ENCODE data around the gene TANC1.

The TANC1 gene

DNA sequence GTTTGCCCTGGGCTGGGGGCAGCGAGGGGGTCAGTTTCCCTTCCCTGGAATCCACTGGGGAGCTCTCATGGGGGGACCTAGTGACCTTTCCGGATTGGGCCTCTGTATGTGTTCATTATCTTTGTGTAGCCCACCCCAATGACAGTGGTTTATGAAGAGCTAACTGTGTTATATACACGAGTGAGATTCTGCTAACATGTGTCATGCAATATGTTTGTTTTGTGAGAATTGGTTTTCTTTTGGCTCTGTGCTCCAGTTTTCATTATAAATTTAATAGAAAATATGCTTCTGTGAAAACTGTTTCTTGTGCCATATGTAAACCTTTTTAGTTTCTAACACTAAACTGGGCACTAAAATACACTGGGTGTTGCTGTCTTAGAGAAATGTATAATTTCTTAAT, 207.5 kb downstream of the TANC1 start:
- DNase-seq: no peak

DNA sequence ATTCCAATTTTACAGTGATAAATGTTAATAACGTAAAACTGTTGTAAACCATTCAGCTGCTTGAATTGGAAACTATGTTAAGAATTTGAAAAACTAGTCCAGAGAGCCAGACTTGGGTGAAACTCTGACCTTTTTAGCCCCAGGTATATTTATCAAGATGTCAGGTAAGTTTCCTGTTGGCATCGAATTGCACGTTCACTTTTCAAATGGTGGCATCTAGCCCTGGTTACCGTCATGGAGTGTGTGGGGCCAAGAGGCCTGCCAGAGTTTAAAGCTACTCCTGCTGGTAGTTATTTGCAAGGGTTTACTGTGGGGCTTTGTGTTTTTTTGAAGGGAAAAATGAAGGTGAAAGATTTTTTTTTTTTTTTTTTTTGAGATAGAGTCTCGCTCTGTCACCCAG, 208.1 kb downstream of the TANC1 start:
- no peak for DNase-seq

DNA sequence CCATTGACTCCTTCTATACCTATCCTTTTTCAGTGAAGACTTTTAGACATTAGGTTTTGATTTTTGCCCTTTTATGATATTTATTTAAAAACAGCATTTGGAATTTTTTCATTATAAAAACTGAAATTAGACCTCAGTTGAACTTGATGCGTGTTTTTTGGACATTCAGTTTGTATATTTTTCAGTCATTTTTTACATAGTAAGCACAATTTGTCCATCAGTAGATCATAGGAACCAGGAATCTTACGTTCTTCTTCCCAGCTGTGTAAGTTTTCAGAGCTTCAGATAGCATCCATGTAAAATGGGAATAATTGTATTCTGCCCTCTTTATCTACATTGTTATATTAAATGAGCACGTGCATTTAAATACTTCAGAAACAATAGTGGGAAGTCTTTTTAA, 208.9 kb downstream of the TANC1 start:
- no peak for DNase-seq

DNA sequence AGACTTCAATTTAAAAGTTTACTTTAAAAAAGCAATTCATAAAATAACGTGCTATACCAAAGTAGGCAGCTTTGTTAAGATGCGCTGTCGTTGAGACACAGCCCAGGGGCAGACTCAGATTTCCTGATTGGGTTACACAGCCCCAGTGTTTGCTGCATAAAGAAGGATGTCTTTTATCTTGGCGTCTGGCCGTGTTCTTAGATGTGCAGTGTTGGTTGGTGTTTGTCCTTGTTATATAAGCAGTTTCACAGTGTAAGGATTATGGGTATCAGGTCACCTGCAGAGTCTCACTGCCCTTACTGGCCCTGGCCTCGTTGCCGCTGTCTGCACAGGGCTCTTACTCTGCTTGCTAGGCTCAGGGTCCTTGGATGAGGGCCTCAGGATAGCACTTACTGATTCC, 209.5 kb downstream of the TANC1 start:
- no peak for DNase-seq

DNA sequence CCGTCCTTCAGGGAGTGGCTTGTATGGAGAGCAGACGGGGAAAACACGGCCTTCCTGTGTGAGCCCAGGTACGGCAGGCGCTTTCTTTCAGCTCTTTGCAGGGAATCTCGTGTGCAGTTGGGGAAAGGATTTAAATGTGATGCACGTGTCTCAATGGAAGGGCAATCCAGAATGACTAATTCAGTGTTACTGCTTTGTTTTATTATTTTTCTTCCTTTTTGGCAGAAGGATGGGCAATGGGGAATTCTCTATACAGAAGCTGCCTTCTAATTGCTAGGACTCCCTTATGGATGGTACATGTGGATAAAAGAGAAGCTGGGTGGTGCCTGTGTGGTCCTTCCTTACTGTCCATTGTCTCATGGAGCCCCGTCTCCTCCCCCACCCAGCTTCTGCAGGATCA, 210.7 kb downstream of the TANC1 start:
- DNase-seq: no peak

DNA sequence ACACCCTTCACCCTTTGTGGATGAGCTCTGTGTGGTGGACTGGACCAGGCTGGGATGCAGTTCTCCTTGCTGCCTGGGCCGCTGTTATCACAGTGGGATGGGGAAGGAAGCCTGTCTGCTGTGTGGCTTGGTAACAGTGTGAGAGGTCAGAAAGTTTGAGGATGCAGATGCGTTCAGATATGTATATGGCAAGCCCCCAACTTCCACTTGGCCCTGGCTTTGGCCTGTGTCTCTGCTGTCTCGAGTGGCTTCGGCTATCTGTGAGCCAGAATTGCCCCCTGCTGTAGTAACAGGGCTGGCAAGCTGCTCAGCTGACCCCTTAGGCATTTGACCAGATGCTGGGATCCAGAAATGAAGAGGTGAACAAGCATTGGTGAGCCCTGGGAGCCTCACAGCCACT, 211.3 kb downstream of the TANC1 start:
- DNase-seq: no peak

DNA sequence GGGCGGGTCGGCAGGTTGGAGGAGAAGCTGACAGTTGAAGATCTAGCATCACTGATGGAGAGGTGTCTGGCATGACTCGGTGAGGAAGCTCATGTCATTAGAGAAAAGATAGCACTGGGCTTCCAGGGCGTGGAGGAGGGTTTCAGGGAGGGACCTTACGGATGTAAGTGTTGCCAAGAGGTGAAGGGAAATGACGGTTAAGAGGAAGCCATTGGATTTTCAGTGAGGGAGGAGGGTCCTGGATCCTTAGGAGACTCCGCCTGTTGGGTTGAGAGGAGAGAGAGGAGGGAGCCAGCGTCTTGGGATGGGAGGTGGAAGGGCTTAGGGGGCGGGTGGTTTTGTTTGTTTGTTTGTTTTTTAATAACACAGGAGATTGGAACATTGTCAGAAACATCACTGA, 214.9 kb downstream of the TANC1 start:
- DNase-seq: no peak

DNA sequence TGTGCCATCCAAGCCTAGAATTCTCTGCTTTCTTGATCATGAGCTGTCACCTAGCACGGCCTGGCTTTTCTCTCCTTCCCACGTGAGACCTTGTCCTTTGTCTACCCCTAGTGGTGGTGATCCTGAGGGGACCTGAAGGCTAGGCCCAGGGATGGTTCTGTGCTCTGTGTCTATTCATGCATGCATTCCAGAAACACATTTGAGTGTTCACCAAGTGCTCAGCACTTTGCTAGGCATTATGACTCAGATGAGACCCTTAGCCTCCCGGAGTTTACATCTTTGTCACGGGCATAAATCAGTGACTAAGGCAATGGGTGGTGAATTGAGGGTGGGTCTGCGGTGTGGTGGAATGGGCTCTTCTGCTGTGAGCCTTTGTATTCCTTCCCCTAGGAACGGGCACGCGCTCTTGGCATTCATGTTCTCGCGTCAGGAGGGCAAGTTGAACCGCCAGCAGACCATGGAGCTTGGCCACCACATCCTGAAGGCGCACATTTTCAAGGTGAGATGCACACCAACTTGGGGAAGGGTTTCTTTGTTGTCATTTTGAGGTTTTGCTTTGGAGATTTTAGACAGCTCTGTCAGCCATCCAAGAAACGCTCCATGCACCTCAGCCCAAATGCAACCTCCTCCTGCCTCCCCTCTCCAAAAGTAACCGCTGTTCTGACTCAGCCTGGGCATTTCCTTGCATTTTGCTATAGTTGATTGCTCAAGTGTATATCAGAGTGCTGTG, 217.1 kb downstream of the TANC1 start:
- DNase-seq: no peak

DNA sequence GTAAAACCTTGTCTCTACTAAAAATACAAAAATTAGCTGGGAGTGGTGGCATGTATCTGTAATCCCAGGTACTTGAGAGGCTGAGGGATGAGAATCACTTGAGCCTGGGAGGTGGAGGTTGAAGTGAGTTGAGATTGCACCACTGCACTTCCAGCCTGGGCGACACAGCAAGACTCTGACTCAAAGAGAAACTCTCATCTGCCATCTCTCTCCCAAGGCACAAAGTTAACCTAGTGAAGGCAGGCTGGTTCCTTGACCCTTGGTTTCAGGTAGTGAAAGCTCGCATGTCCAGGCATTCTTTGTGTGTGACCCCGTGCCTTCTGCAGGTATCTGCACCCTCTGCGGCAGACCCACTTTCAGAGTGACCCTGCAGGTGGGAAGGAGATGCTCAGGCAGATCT, 218.0 kb downstream of the TANC1 start:
- no peak for DNase-seq

DNA sequence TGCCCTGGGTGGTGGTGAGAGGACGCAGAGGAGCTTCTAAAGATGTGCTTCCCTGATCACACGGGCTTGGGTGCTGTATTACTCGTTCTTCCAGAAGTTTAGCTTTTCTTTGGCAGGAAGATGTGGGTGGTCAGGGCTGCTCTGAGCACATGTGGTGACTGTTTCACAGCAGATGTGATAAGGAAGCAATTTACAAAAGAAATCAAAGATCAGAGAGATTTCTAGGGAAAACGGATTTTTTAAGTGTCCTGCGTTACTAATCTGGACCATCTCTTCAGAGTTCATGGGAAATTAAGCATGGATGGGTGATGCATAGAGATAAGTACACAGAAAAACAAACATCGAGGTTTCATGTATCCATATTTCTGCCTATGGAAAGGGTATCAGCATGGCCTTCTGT, 218.7 kb downstream of the TANC1 start:
- no peak for DNase-seq

DNA sequence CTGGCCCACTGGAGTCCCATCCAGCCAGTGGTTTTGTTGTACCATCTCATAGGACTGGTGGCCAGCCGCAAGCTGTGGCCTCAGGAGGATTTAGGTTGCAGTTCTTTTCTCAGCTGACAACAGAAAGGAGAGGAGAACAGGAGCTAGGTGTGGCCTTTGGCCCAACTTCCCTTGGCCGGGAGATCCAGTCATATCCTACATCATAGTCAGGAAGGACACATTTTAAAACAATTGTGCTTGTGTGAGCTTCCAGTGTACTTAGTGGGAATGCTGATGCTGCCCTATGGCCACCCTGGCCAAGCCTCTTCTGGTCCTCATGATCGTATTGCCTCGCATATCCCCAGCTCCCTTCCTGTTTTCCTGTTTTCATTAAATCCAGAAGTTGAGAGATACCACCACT, 220.0 kb downstream of the TANC1 start:
- no peak for DNase-seq

DNA sequence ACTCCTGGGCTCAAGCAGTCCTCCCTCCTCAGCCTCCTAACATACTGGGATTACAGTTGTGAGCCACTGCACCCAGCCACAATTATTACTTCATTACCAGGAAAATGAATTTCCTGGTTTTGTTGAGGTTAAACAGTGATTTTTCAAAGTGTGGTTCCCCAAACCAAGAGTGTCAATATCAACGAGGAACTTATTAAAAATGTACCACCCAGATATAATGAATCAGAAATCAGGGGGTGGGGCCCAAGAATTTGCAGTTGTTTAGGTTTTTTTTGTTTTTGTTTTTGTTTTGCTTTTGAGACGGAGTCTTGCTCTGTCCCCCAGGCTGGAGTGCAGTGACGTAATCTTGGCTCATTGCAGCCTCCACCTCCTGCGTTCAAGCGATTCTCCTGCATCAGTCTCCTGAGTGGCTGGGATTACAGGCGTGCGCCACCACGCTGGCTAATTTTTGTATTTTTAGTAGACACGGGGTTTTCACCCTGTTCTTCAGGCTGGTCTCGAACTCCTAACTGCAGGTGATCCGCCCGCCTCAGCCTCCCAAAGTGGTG, 224.0 kb downstream of the TANC1 start:
- no peak for DNase-seq

DNA sequence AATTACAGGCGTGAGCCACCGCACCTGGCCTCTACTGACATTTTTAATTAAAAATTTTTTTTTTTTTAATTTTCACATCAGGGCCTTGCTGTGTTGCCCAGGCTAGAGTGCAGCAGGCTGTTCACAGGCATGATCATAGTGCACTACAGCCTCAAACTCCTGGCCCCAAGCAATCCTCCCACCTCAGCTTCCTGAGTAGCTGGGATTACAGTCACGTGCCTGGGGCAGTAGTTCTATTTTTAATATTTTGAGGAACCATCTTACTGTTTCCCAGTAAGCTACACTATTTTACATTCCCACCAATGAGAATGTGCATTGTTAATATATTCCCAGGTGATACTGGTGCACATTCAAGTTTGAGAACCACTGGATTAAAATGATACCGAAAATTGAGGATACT, 225.4 kb downstream of the TANC1 start:
- no peak for DNase-seq

DNA sequence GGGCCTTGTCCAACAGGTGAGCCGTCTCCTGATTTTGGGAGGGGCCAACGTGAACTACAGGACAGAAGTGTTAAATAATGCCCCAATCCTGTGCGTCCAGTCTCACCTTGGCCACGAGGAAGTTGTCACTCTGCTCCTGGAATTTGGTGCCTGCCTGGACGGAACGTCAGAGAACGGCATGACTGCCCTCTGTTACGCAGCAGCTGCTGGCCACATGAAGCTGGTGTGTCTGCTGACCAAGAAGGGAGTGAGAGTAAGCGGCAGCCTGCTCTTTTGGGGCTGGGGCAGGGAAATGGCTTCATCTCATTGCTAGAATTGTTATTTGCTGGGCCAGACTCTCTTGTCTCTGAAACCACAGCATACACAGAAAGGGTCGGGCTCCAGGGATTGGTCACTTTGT, 225.8 kb downstream of the TANC1 start:
- DNase-seq: no peak

DNA sequence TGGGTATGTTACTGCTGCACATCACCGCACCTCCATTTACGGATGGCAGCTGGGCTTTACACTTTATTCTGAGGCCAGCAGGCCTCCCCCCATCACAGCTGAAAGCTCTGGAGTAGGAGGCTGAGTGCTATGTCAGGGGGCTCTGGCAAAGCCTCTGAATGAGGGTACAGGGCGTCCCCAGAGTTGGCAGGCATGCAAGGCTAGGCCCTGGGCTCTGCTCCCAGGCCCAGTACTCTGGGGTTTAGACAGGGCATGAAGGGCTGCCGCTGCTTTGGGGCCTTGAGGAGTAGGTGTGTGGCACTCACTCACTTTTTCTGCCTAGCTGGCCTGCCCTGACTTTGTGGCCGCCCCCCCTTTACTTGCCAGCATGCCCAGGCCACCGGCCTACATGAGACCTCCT, 227.3 kb downstream of the TANC1 start:
- DNase-seq: no peak

DNA sequence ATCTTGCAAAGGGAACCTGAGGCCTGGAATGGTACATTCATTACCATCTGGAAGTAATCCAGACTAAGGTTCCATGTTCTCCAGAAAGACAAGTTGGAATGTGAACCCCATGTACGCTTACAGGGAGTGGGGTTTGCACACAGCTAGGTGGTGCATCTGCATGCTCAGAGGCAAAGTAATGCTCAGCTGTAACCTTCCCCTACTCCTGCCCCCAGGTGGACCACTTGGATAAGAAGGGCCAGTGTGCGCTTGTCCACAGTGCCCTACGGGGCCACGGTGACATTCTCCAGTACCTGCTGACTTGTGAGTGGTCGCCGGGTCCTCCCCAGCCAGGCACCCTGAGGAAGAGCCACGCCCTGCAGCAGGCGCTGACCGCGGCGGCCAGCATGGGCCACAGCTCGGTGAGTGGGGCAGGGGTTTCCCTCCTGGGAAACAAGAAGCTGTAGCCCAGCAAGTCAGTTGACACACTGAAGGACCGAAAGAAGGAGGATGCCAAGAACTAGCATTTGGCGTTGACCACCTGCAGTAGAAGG, 228.0 kb downstream of the TANC1 start:
- DNase-seq: no peak

DNA sequence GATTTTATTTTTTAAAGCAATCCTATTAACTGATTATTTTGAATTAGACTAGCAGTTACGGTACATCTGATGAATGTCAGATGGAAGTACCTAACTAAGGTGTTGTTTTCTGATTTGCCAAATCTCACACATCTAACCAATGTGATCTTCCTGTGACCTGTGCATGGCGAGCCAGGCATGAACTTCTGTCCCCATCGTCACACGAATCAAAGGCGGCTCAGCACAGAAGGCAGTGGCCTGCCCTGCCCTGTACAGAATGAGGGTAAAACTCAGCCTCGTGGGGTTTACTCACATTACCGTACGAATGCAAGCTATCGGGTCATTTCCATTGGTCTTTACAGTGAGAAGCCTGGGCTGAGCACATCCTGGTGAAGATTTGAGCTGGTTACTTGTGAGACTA, 230.8 kb downstream of the TANC1 start:
- DNase-seq: no peak

DNA sequence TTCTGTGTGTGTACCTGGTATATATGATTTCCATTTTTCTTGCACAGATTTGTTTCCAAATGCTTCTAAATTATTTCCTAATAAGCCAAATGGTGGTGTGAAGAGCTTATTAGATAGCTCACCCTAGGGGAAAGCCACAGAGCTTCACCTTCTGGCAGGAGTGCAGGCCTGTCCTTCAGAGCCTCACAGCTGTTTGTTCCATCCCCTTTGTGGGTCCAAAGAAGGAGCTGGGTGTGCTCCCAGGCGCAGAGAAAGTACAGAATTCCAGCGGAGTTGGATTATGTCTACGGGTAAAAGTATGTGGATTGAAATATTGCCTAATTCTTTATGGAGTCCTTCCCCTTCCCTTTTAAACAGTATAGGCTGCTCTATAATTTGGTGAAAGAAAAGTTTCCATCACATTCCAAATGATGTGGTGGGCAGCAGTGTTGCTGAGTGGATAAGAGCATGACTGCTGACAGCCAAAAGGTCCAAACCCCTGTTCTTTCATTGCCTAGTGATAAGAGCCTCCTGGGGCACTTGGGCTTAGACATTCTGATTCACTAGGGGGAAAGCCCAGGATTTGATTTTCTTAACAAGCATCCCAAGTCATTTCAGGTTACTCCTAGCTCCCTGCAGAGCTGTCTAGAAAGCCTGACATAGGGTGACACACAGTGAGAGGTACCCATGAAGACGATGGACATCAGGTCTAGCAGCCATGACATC, 231.5 kb downstream of the TANC1 start:
- no peak for DNase-seq

DNA sequence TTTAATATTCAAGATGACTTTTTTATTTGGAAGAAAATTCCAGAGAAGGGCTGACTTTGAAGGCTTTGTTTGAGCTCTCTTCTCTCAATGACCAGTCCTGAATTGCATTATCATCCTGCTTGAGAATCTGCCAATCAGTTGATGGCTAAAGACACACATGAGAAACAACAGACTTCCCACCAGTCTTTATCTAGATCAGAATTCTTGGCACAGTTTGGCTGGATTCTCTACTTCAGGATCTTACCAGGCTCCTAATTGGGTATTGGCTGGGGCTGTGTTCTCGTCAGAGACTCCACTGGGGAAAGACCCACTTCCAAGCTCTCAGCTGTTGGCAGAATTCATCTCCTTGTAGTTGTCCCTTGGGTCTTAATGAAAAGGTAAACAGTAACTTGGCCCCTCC, 232.1 kb downstream of the TANC1 start:
- no peak for DNase-seq

DNA sequence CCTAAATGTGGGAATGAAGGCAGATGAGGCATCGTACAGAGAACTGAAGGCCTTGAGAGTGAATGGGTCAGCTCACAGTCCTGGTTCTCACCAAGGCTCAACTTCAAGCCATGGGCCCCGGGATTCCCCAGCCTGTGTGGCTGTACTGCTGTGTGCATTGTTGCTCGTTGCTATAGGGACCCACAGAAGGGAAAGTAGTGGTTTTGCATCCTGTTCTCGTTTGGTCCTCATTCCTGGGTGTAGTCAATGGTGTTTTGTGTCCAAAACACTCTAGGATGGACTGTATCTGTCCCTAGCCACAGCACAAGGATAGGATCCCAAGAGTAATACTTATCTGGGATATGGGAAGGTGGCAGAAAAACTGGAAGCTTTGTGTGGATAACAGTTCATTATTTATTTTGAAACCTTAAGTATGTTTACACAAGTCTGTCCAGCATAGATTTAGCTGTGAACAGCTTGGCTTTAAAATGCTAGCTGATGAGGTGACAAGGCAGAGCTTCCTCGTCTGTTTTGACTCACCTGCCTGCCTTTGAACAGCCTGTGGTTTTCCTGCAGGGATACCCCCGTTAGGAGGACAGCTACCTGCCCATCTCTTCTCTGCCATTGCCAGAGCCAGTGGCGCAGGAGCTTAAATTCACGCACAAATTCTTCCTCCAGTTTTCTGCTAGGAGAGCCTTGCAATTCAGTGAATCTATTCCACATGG, 233.1 kb downstream of the TANC1 start:
- DNase-seq: no peak

DNA sequence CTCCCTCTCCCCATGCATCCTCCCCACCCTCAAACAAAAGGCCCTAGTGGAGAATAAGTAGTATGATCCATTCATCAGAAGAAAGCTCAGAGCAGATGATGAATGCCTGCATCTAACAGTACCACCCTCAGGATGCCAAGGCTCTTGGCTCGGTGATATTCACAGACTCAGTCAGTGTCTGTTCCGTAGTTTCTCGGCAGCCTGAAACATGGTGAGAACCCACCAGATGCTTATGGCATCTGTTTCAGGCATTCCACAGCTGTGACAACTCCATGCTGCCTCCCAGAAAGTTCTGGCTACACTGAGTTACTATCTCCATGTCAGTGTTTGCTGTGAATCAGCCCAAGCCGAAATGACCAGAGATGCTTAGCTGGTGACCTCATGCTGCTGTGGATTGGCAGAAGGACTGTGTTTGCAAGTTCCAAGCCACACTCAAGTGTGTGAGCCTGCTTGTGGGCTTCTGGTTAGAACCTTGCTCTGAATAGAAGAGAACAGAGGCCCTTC, 234.2 kb downstream of the TANC1 start:
- DNase-seq: no peak

DNA sequence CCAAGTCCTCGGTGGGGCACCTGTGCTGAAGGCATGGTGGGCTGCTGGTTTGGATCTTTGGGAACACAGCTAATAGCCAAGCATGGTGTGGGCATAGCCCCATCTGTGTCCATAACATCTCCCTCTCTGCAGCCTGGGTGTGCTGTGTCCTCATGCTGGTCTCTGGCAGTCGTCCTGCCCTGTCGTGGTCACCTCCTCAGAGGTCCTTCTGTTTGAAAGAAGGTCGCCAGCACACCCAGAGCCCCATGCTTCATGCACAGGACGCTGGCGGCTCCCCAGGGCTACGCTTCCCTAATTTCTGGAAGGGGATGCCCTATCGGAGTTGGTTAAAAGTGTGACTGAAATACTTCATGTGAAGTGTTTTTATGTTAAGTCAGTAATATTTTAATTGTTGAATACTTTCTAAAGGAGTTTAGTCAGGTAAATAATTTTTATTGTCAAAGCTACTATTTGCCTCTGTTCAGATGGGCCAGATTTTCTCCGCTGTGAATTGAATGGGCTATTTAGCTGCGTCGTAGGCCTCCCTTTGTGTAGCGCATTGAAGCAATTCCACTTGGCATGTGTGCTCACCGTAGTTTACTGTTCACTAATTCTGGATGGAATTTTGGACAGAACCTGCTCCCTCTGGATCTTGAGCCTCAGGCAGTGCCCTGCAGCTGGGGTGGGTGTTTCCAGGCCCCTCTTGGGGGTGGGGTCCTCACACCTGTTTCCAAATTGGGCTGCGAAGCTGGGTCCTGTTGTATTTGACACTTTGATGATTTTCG, 236.1 kb downstream of the TANC1 start:
- no peak for DNase-seq

Data from effector CD8-positive, alpha-beta T cell (primary cell).